GM18867 (cell line): ENCODE results near the gene TAAR1.

Experiments used
- ATAC-seq: cut with Tn5 transposase; IDR thresholded peaks from one replicate; pipeline ENCODE4 v1.9.1; 2021; ENCODE audit warnings: mild to moderate bottlenecking, moderate library complexity; ENCODE audit not compliant: unreplicated experiment

Gene TAAR1

GRCh38 chr6:132598473-132598872 lies 60.5 kb downstream of the TAAR1 start:
- ATAC-seq, result peak; percentile 97

DNA sequence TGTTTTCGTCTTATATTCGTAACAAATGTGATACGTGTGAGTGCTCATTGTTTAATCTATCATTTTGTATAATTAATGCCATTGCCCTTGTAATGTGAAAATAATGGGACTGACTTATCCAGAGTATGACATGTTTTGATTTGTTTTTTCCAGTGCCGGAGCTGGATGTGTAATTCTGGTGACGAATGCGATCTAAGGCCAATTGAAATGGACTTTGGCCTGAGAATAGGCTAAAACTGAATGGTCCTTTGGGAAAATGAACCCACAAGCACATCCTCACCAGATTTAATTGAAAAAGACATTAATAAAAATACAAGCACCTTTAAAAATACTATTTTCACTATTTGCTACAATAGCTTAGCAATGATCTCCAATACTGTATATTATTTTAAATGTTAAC lies 62.8 kb downstream of the TAAR1 start:
- no peak for ATAC-seq
